Heart left ventricle (tissue), 13 donors: Measurements from ENCODE around the gene CNPY1.

Experiments used
- POLR2A ChIP-seq, 2 donors: fragments of 450-650 bp; IDR thresholded peaks; one replicate each; pipeline ENCODE4 v1.6.1; 2017; ENCODE audit warnings: antibody characterized with exemption in 2 of 2, mild to moderate bottlenecking in 2 of 2, moderate library complexity in 2 of 2
- TF ChIP-seq, protein P1 (sequence below), 12 donors: fragments of 200-600 bp; sonication (generic) in 4 of 12; IDR thresholded peaks; one replicate each; pipeline versions ENCODE4 v1.5.0 to v1.8.0; 2018 to 2022; ENCODE audit warnings: antibody characterized with exemption in 12 of 12, mild to moderate bottlenecking in 5 of 12
- donor health status: ischemic (EF 13 %, LVEDD 7.1; RV severe dilation, severe dysfunction).
- donor health status: DM: no; HTN: yes; CAD: no.
- donor health status: DM: no; HTN: no; CAD: no.
- donor health status: ischemic (EF 25% LVEDD 6.9; RV normal size, moderate dysfunction).
- donor health status: ischemic (EF 25% LVEDD 5.7; RV mildly dilated, moderate dysfunction).
- donor health status: ischemic (EF 35%, LVEDD 5.7; RV mildly dilated, moderate dysfunction).
- donor health status: nonischemic (EF 11% LVEDD 7.7; RV severe dilation, severe dysfunction).
- donor health status: DM: yes; HTN: yes; CAD: no.
- donor health status: PGD.
- donor health status: ischemic (EF 29% LVEDD 5.4; RV normal size, mild dysfunction).
- donor health status: nonischemic (EF 23%, LVEDD 6.1; RV moderate dilation, normal function).

DNA sequence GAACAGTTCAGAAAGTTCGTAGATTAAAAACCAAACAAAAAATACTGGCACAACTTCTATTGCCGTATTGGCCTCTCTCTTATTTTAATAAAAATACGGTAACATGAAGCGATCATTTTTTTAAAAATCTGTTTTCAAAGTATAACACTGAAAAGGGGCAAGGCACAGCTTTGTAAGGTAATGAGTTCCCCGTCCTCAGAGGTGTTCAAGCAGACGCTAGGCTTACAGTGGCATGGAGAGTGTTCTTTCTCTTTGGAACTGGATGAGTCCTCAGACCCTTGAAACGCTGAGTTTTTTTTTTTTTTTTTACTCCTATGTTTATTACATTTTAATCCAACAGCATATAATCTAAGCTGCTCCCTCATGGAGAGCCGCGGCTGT is 80.6 kb downstream of the CNPY1 start:
- TF ChIP-seq, protein P1, sequence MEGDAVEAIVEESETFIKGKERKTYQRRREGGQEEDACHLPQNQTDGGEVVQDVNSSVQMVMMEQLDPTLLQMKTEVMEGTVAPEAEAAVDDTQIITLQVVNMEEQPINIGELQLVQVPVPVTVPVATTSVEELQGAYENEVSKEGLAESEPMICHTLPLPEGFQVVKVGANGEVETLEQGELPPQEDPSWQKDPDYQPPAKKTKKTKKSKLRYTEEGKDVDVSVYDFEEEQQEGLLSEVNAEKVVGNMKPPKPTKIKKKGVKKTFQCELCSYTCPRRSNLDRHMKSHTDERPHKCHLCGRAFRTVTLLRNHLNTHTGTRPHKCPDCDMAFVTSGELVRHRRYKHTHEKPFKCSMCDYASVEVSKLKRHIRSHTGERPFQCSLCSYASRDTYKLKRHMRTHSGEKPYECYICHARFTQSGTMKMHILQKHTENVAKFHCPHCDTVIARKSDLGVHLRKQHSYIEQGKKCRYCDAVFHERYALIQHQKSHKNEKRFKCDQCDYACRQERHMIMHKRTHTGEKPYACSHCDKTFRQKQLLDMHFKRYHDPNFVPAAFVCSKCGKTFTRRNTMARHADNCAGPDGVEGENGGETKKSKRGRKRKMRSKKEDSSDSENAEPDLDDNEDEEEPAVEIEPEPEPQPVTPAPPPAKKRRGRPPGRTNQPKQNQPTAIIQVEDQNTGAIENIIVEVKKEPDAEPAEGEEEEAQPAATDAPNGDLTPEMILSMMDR (IDR thresholded peaks at IDR 0.05): no peak
- TF ChIP-seq POLR2A (IDR thresholded peaks at IDR 0.05): no peak
